Osteocyte (in vitro differentiated cells): Measurements from ENCODE around the gene EGFR. TPM values are rescaled to one million over a fixed set of nuclear protein-coding genes. Genes with fewer than 3 reads are reported as not detected.

Source experiments
- DNase-seq: peaks from one replicate; pipeline ENCODE4 v3.0.0; 2021; ENCODE audit warnings: mixed read lengths; ENCODE audit not compliant: unreplicated experiment; ENCODE audit errors: extremely low spot score
- H3K27ac Mint-ChIP-seq: one replicate; pipeline ENCODE4 v1.8.0; 2021; ENCODE audit warnings: mild to moderate bottlenecking, mixed read lengths; ENCODE audit not compliant: unreplicated experiment
- H3K27me3 Mint-ChIP-seq: one replicate; pipeline ENCODE4 v1.8.0; 2021; ENCODE audit warnings: mixed read lengths; ENCODE audit not compliant: unreplicated experiment
- H3K36me3 Mint-ChIP-seq: one replicate; pipeline ENCODE4 v1.8.0; 2021; ENCODE audit warnings: mixed read lengths; ENCODE audit not compliant: unreplicated experiment
- H3K4me1 Mint-ChIP-seq: one replicate; pipeline ENCODE4 v1.8.0; 2021; ENCODE audit warnings: mixed read lengths; ENCODE audit not compliant: unreplicated experiment
- H3K4me3 Mint-ChIP-seq: one replicate; pipeline ENCODE4 v1.8.0; 2021; ENCODE audit warnings: mild to moderate bottlenecking, moderate library complexity, mixed read lengths; ENCODE audit not compliant: unreplicated experiment
- H3K9me3 Mint-ChIP-seq: one replicate; pipeline ENCODE4 v1.8.0; 2021; ENCODE audit warnings: mixed read lengths; ENCODE audit not compliant: unreplicated experiment
- CTCF ChIP-seq: fragments of 200-600 bp; sonication (generic); IDR thresholded peaks from 2 replicates; pipeline ENCODE4 v1.5.0; 2021; ENCODE audit warnings: antibody characterized with exemption, mild to moderate bottlenecking, moderate library complexity
- total RNA-seq: library from RNA; stranded (reverse); gene quantifications from 2 replicates; pipeline ENCODE4 v1.2.1, GENCODE V29; 2021

Gene EGFR
- total RNA-seq, 1 donor from 2014 or later = 56.5 TPM

- H3K9me3 Mint-ChIP-seq = no peaks in the 10 kb centered on the region
- no peaks in the 10 kb centered on the region for H3K4me1 Mint-ChIP-seq
- DNase-seq = no peak
- H3K4me3 Mint-ChIP-seq = no peak overlapping the region
- H3K36me3 Mint-ChIP-seq = peaks cover 56% of the 10 kb centered on the region
- no peak overlapping the region for H3K27ac Mint-ChIP-seq
- H3K27me3 Mint-ChIP-seq = no peaks in the 10 kb centered on the region
- TF ChIP-seq CTCF = no peak
Observed at GRCh38 chr7:55170335-55171069, 151.7 kb downstream of the EGFR start.

GRCh38 chr7:55171157-55171556 lies 152.3 kb downstream of the EGFR start:
- Mint-ChIP-seq H3K4me3 (no peak overlapping the region), H3K9me3 (no peaks in the 10 kb centered on the region), H3K4me1 (peaks cover 2% of the 10 kb centered on the region), H3K27ac (no peak overlapping the region), H3K36me3 (peaks cover 55% of the 10 kb centered on the region), H3K27me3 (no peaks in the 10 kb centered on the region)
- no peak for TF ChIP-seq CTCF
- peak; percentile 67 for DNase-seq

- no peak overlapping the region for H3K4me3 Mint-ChIP-seq
- no peak for TF ChIP-seq CTCF
- H3K9me3 Mint-ChIP-seq = no peaks in the 10 kb centered on the region
- H3K36me3 Mint-ChIP-seq = peaks cover 53% of the 10 kb centered on the region
- DNase-seq = no peak
- H3K27me3 Mint-ChIP-seq = no peaks in the 10 kb centered on the region
- peaks cover 9% of the 10 kb centered on the region for H3K4me1 Mint-ChIP-seq
- no peak overlapping the region for H3K27ac Mint-ChIP-seq
Observed at GRCh38 chr7:55172161-55172560, 153.3 kb downstream of the EGFR start.

- no peaks in the 10 kb centered on the region for H3K9me3 Mint-ChIP-seq
- H3K4me3 Mint-ChIP-seq = no peak overlapping the region
- H3K4me1 Mint-ChIP-seq = peaks cover 17% of the 10 kb centered on the region
- H3K27me3 Mint-ChIP-seq = no peaks in the 10 kb centered on the region
- H3K36me3 Mint-ChIP-seq = peaks cover 51% of the 10 kb centered on the region
- H3K27ac Mint-ChIP-seq = no peak overlapping the region
- DNase-seq = peak; percentile 71
- no peak for TF ChIP-seq CTCF
Observed at GRCh38 chr7:55172881-55173609, 154.2 kb downstream of the EGFR start.

- Mint-ChIP-seq H3K9me3 (no peaks in the 10 kb centered on the region), H3K27ac (no peak overlapping the region), H3K4me1 (peaks cover 24% of the 10 kb centered on the region), H3K27me3 (no peaks in the 10 kb centered on the region), H3K36me3 (peaks cover 48% of the 10 kb centered on the region), H3K4me3 (no peak overlapping the region)
- DNase-seq = peak; percentile 69
- TF ChIP-seq CTCF = no peak
Observed at GRCh38 chr7:55173671-55174070, 154.9 kb downstream of the EGFR start.
